GM06990 (cell line): ENCODE data around the gene SPAG9.

ENCODE experiments used
- DNase-seq: peaks from one replicate; pipeline ENCODE4 v3.0.0-alpha.2; 2011; ENCODE audit not compliant: insufficient read length; ENCODE audit errors: extremely low read depth
- H3K27me3 ChIP-seq: replicated peaks from 2 replicates; pipeline ENCODE4 v1.6.0; 2011; ENCODE audit warnings: low read length; ENCODE audit not compliant: control insufficient read depth, insufficient read depth
- H3K36me3 ChIP-seq: 2 replicates; pipeline ENCODE4 v1.5.1; 2011; ENCODE audit warnings: low read length; ENCODE audit not compliant: control insufficient read depth, insufficient read depth
- H3K4me3 ChIP-seq: replicated peaks from 2 replicates; pipeline ENCODE4 v1.5.1; 2011; ENCODE audit warnings: low read depth, mild to moderate bottlenecking, control low read depth, low read length
- CTCF ChIP-seq: IDR thresholded peaks from 2 replicates; pipeline ENCODE4 v1.5.1; 2011; ENCODE audit warnings: low read length, control low read depth, mild to moderate bottlenecking, inconsistent platforms; ENCODE audit not compliant: insufficient read depth, poor library complexity, severe bottlenecking

SPAG9 gene

GRCh38 chr17:50913120-50913519 is 207.5 kb downstream of the SPAG9 start:
- no peak for DNase-seq
- no peak for TF ChIP-seq CTCF
- H3K36me3 ChIP-seq: no peaks in the 10 kb centered on the region
- H3K4me3 ChIP-seq: no peak overlapping the region
- H3K27me3 ChIP-seq: no peaks in the 10 kb centered on the region
